Lung (tissue), 12 donors: ENCODE results near the gene ADTRP. TPM values are rescaled to one million over a fixed set of nuclear protein-coding genes. Genes with fewer than 3 reads are reported as not detected.

Source experiments
- ATAC-seq: fragments of 200-7000 bp; cut with Tn5 transposase; one replicate; pipeline ENCODE4 v1.9.1; 2020; ENCODE audit warnings: moderate number of reproducible peaks; ENCODE audit not compliant: insufficient read depth, low FRiP score
- DNase-seq, 3 donors: peaks; one replicate each; pipeline ENCODE4 v3.0.0-alpha.2; 2013 to 2017
- H3K27ac ChIP-seq, 2 donors: one replicate each; pipeline ENCODE4 v1.5.1; 2013; ENCODE audit warnings: mild to moderate bottlenecking in 2 of 2, moderate library complexity in 2 of 2, control low read depth in 1 of 2, inconsistent platforms in 1 of 2, low read depth in 1 of 2, low read length in 1 of 2
- H3K27me3 ChIP-seq, 3 donors: one replicate each; pipeline ENCODE4 v1.5.1; 2013; ENCODE audit warnings: low read length in 2 of 3; ENCODE audit not compliant: control insufficient read depth in 3 of 3, insufficient read depth in 3 of 3
- H3K36me3 ChIP-seq, 4 donors: one replicate each; pipeline ENCODE4 v1.5.1; 2013; ENCODE audit warnings: low read length in 4 of 4, mild to moderate bottlenecking in 1 of 4, moderate library complexity in 1 of 4; ENCODE audit not compliant: control insufficient read depth in 4 of 4, insufficient read depth in 4 of 4
- H3K4me1 ChIP-seq, 5 donors: one replicate each; pipeline ENCODE4 v1.5.1; 2013; ENCODE audit warnings: low read length in 5 of 5, mild to moderate bottlenecking in 2 of 5, moderate library complexity in 1 of 5; ENCODE audit not compliant: control insufficient read depth in 5 of 5, insufficient read depth in 5 of 5
- H3K4me3 ChIP-seq: one replicate; pipeline ENCODE4 v1.5.1; 2013; ENCODE audit warnings: mild to moderate bottlenecking, control low read depth, moderate library complexity
- H3K9ac ChIP-seq, 2 donors: one replicate each; pipeline ENCODE4 v1.5.1; 2013; ENCODE audit warnings: low read length in 2 of 2, control low read depth in 1 of 2; ENCODE audit not compliant: insufficient read depth in 1 of 2
- H3K9me3 ChIP-seq, 4 donors: one replicate each; pipeline ENCODE4 v1.5.1; 2013; ENCODE audit warnings: low read length in 3 of 4, mild to moderate bottlenecking in 1 of 4, moderate library complexity in 1 of 4; ENCODE audit not compliant: control insufficient read depth in 4 of 4, insufficient read depth in 3 of 4
- WGBS, 2 donors: extraction: QIAGEN DNeasy Blood & Tissue Kit; methylation state at CpG; one replicate each; pipeline ENCODE4 v1.1.7; 2013; 5-methylcytosine and 5-hydroxymethylcytosine counted together
- polyA plus RNA-seq, 2 donors: library from polyadenylated mRNA; stranded (reverse); fragments of 200-250 nt; gene quantifications; one replicate each; pipeline ENCODE4 v1.2.1, GENCODE V29; 2013
- total RNA-seq, 2 donors: library from RNA; depleted of rRNA in 1 of 2; stranded (reverse); fragments of >200 nt in 1 of 2; gene quantifications; one replicate each; pipeline ENCODE4 v1.2.1, GENCODE V29; 2014 to 2021
- TF ChIP-seq, protein P1 (sequence below): IDR thresholded peaks from 2 replicates; pipeline ENCODE4 v1.5.1; 2012; ENCODE audit warnings: mild to moderate bottlenecking; ENCODE audit errors: control extremely low read depth, extremely low read depth
- donor health status: control.
- donor health status: control.
- donor health status: Bipolar disorder and iron deficiency.
- donor health status: healthy.
- donor health status: DM: yes; HTN: yes; CAD: no.

Gene ADTRP
- total and polyA plus RNA-seq, 4 donors: 3.9 to 8.0 (median 5.7) TPM

DNA sequence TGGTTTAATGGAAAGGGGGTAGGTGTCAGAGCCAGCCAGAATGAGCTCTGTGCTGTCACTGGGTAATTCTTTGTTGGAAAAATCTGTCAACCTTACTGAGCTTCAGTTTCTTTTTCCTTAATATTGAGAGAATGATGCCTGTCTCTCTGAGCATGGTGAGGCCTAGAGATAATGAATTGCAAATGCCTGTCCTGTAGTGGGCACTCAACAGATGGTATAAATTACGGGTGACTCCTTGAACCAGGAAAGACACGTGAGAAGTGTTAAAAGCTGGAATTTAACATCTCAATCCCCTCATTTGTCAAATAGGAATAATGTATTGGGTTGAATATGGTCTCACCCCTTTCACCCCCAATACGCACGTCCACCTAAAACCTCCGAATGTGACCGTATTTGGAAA lies 74.9 kb downstream of the ADTRP start:
- Histone ChIP-seq H3K4me1 (no peaks in the 10 kb centered on the region), H3K9ac (no peak overlapping the region), H3K27me3 (no peaks in the 10 kb centered on the region), H3K9me3 (no peaks in the 10 kb centered on the region), H3K4me3 (no peak overlapping the region), H3K36me3 (no peaks in the 10 kb centered on the region), H3K27ac (no peak overlapping the region)
- 96 to 98% methylated on average over 6 of the region's 6 CpGs for WGBS, 2 donors
- TF ChIP-seq, protein P1, sequence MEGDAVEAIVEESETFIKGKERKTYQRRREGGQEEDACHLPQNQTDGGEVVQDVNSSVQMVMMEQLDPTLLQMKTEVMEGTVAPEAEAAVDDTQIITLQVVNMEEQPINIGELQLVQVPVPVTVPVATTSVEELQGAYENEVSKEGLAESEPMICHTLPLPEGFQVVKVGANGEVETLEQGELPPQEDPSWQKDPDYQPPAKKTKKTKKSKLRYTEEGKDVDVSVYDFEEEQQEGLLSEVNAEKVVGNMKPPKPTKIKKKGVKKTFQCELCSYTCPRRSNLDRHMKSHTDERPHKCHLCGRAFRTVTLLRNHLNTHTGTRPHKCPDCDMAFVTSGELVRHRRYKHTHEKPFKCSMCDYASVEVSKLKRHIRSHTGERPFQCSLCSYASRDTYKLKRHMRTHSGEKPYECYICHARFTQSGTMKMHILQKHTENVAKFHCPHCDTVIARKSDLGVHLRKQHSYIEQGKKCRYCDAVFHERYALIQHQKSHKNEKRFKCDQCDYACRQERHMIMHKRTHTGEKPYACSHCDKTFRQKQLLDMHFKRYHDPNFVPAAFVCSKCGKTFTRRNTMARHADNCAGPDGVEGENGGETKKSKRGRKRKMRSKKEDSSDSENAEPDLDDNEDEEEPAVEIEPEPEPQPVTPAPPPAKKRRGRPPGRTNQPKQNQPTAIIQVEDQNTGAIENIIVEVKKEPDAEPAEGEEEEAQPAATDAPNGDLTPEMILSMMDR: no peak
- no peak for ATAC-seq
- DNase-seq: no peak

DNA sequence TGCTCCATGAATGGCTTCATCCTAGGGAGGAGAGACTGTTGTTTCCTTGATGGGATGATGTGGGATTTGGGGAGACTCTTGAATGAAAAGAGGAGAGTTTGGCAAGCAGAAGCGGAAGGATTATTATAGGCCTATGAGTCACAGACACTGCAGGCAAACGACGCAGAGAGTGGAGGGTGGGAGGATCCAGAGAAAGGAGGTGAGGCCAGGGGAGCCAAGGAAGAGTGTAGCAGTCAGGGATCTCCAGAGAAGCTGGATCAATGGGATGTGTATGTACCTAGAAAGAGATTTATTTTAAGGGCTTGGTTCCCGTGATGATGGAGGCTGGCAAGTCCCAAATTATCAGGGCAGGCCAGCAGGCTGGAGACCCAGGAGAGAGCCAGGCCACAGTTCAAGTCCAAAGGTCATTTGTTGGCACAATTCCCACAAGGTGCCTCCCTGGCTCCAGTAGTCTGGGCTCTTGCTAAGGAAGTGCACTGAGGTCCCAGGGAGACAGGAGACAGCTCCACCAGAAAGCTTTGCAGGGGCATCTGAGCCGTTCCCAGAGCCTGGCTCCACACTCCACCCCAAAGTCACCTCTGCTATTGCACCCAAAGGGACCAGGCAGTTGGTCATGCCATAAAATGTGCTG lies 76.0 kb downstream of the ADTRP start:
- no peak overlapping the region for H3K27ac ChIP-seq
- no peaks in the 10 kb centered on the region for H3K27me3 ChIP-seq
- WGBS, 2 donors: 72 to 75% methylated on average over 5 of the region's 5 CpGs
- no peak overlapping the region for H3K4me3 ChIP-seq
- H3K9ac ChIP-seq: no peak overlapping the region
- H3K9me3 ChIP-seq: no peaks in the 10 kb centered on the region
- H3K36me3 ChIP-seq: no peaks in the 10 kb centered on the region
- ATAC-seq: no peak
- DNase-seq: no peak
- TF ChIP-seq, protein P1: no peak
- H3K4me1 ChIP-seq: no peaks in the 10 kb centered on the region

DNA sequence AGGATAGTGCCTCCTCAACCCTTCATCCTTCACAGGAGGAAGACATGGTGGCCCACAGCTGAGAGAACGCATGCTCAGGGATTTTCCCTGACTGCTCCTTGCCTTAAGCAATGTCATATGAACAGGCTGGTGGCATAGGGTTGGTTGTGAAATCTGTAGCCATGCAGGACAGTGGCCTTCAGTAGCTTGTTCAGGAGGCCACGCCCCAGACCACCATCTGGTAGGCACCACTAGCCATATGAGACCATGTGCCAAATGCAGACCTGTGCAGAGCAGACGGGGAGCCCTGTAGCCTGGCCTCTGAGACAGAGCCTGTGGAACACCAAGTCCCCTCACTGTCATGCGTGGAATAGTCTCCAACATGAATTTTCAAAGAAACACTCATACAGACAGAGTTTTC lies 76.5 kb downstream of the ADTRP start:
- ATAC-seq (no peak), DNase-seq (no peak)
- Histone ChIP-seq H3K9me3 (no peaks in the 10 kb centered on the region), H3K4me3 (no peak overlapping the region), H3K27me3 (no peaks in the 10 kb centered on the region), H3K9ac (no peak overlapping the region), H3K27ac (no peak overlapping the region), H3K36me3 (no peaks in the 10 kb centered on the region), H3K4me1 (no peaks in the 10 kb centered on the region)
- TF ChIP-seq, protein P1: no peak
- WGBS, 2 donors: 86% methylated on average over 4 of the region's 4 CpGs

DNA sequence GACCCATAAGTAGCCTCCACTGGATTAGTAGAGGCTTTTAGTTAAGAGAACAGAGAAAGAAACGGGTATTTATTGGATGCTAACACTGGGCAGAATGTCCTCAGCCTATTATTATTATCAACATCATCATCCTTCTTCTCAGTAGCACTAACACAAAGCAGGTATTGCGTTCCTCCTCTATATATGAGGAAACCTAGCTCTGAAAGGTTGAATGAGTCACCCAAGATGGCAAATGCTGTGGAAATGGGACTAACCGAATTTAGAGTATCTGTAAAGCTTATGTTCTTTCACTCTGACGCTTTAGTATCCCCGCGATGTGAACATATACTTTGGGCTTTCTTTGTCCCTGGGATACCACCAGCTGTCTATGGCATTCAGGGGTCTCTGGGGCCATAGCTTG lies 77.0 kb downstream of the ADTRP start:
- DNase-seq (no peak), ATAC-seq (no peak)
- no peaks in the 10 kb centered on the region for H3K9me3 ChIP-seq
- no peak overlapping the region for H3K4me3 ChIP-seq
- WGBS, 2 donors: 86 to 98% methylated on average over 6 of the region's 6 CpGs
- no peak overlapping the region for H3K27ac ChIP-seq
- H3K4me1 ChIP-seq: no peaks in the 10 kb centered on the region
- TF ChIP-seq, protein P1: no peak
- H3K36me3 ChIP-seq: no peaks in the 10 kb centered on the region
- H3K27me3 ChIP-seq: no peaks in the 10 kb centered on the region
- H3K9ac ChIP-seq: no peak overlapping the region
